ENCODE results near the gene POLR3B. TPM values are rescaled to one million over a fixed set of nuclear protein-coding genes. Genes with fewer than 3 reads are reported as not detected.

The POLR3B gene
- total RNA-seq, 2 donors from 2014 or later: 9.1 to 9.2 TPM

DNA sequence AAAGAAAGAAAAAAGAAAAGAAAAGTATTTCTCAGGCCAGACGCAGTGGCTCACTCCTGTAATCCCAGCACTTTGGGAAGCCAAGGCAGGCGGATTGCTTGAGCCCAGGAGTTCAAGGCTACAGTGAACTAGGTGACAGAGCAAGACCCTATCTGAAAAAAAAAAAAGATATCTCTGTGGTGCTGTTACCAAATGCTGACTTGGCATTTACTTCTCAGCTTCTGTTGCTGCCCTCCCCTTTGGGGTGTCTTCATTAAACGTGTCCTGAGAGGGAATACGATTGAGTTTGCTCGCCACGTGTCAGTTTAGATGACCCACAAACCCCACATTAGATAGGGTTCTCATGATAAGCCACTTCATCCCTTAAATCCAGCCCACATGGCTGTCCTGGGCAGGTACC lies 4.4 kb upstream of the POLR3B start:
- Histone ChIP-seq H3K27me3 (no peaks in the 10 kb centered on the region), H3K4me1 (peaks cover 5% of the 10 kb centered on the region), H3K9me3 (no peaks in the 10 kb centered on the region), H3K36me3 (replicated peaks in 1 of 2; ENCODE audit: insufficient read depth in 1 of 2, low read depth in 2 of 2) (no peaks in the 10 kb centered on the region), H3K27ac (no peak overlapping the region), H3K4me3 (no peak overlapping the region)
- no peak for TF ChIP-seq CTCF (IDR thresholded peaks at IDR 0.05)
- no peak for TF ChIP-seq POLR2A (IDR thresholded peaks at IDR 0.05)
- no peak for DNase-seq
- intact Hi-C loops (cut with DNase I): no loop called here
- no peak for ATAC-seq
- WGBS, 2 donors: 68 to 72% methylated on average over 6 of the region's 6 CpGs

DNA sequence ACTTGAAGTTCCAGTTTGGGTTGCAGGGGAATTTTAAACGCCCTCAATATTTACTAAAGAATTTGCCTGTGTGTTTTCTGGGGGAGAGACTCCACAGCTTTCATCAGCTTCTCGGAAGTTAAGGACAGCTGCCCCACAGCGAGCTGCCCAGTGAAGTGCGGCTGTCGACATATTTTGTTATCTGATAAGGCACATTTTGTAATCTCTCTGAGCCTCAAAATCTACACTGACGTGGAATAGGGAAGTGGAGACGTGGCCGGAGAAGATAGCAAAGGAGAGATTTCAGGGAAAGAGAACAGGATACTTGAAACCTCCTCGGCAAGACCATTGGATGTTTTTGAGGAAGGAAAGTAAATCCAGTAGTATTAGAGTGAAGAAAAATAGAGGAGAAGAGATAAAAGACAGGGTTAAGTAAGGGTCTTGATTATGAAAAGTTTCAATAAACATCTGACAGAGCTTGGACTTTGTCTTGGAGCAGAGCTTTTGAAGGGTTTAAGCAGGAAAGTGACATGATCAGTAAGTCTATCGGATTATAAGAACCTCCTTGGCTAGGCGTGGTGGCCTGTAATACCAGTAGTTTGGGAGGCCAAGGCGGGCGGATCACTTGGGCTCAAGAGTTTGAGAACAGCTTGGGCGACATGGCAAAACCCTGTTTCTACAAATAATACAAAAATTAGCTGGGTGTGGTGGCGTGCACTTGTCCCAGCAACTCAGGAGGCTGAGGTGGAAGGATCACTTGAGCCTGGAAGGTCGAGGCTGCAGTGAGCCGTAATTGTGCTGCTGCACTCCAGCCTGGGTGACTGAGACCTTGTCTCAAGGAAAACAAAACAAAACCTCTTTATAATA lies 1.1 kb downstream of the POLR3B start:
- TF ChIP-seq CTCF (IDR thresholded peaks at IDR 0.05) (no peak), POLR2A (IDR thresholded peaks at IDR 0.05) (no peak)
- H3K4me1 ChIP-seq: peaks cover 34% of the 10 kb centered on the region
- H3K27me3 ChIP-seq: no peaks in the 10 kb centered on the region
- H3K36me3 ChIP-seq (replicated peaks in 1 of 2; ENCODE audit: insufficient read depth in 1 of 2, low read depth in 2 of 2): no peaks in the 10 kb centered on the region
- H3K4me3 ChIP-seq: peak overlapping the region; percentile 40 to 76
- WGBS, 2 donors: 28 to 30% methylated on average over 17 of the region's 17 CpGs
- ATAC-seq: peak; percentile 27
- no peaks in the 10 kb centered on the region for H3K9me3 ChIP-seq
- intact Hi-C loops (cut with DNase I): no loop called here
- DNase-seq: peak; percentile 17 to 40 (median 30)
- H3K27ac ChIP-seq: peak overlapping the region; percentile 86 to 94 (median 90)

DNA sequence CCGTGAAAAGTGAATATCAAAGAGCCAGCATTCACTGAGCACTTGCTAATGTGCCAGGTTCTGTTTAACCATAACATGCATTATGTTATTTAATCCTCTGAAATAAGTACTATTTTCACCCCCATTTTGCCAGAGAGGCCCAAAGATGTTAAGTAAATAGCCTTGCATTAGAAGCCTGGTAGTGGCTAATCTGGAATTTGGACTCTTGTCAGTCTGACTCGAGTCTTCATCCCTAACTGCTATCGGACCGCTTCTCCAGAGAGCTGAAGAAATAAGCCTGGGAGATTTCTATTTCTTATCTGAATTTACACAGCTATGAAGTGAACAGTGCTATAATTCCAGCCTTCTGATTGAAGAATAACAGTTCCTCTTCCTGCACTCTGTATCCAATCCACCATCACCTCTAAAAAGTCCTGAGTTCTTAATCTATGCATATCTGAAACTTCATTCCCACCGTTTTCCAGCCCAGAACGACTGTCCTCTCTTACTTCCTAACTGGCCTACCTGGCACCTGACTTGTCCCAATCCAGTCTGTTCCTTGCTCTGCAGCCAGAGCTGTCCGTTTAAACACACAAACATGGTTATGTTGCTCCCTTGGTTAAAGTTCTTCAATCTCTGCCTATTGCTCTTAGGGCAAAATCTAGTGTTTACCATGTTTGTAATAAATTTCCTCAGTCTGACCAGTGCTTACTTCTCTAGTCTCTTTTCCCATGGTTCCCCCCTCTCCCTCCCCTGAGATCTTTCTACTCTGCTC lies 2.3 kb downstream of the POLR3B start:
- H3K9me3 ChIP-seq: no peaks in the 10 kb centered on the region
- no peaks in the 10 kb centered on the region for H3K27me3 ChIP-seq
- H3K4me1 ChIP-seq: peaks cover 34% of the 10 kb centered on the region
- no peak overlapping the region for H3K4me3 ChIP-seq
- peak overlapping the region in 3 of 4 donors; percentile 30 to 94 (median 91) for H3K27ac ChIP-seq
- intact Hi-C loops (cut with DNase I): no loop called here
- ATAC-seq (no peak), DNase-seq (no peak)
- 38 to 44% methylated on average over 7 of the region's 7 CpGs for WGBS, 2 donors
- H3K36me3 ChIP-seq (replicated peaks in 1 of 2; ENCODE audit: insufficient read depth in 1 of 2, low read depth in 2 of 2): no peaks in the 10 kb centered on the region
- TF ChIP-seq POLR2A (IDR thresholded peaks at IDR 0.05) (no peak), CTCF (IDR thresholded peaks at IDR 0.05) (no peak)

DNA sequence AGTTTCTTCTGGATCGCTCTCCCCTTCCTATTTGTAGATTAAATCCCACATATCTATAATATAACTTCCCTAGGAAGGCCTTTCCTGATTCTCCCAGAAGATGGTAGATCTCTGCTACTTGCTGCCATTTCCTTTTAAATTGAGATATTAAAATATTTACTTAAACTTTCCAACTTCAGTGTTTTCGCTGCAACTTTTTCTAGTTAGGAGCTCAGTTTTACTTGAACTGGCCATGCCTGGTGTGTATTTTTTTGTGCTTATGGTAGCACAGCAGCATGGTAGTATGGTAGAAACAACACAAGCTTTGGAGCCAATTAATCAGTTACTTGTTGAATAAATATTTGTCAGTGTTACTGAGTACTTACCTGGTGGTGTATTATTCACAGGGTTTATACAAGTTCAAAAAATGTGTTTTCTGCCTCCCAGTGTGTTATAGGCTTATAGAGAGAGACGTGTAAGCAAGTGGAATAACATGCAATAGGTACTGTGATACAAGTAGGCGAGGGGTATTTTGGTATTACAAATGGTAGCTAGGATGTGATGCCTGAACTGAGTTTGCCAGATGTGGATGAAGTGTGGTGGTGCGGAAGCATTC lies 2.9 kb downstream of the POLR3B start:
- no peaks in the 10 kb centered on the region for H3K9me3 ChIP-seq
- whole genome bisulfite sequencing, 2 donors: 66 to 71% methylated on average over 5 of the region's 5 CpGs

More for the DNA sequence above, 2.9 kb downstream of the POLR3B start:
- no peak for ATAC-seq
- Histone ChIP-seq H3K27ac (peak overlapping the region in 3 of 4 donors; percentile 14 to 94 (median 91)), H3K4me1 (peaks cover 34% of the 10 kb centered on the region), H3K36me3 (replicated peaks in 1 of 2; ENCODE audit: insufficient read depth in 1 of 2, low read depth in 2 of 2) (no peaks in the 10 kb centered on the region), H3K4me3 (no peak overlapping the region), H3K27me3 (no peaks in the 10 kb centered on the region)
- TF ChIP-seq CTCF (IDR thresholded peaks at IDR 0.05) (no peak), POLR2A (IDR thresholded peaks at IDR 0.05) (no peak)
- intact Hi-C loops (cut with DNase I): no loop called here
- no peak for DNase-seq
